DND-41 (cell line): ENCODE data around the gene MT1M.

Experiments
- ATAC-seq: fragments of 200-7000 bp; cut with Tn5 transposase; 3 replicates; pipeline ENCODE4 v1.9.1; 2021; ENCODE audit warnings: low read depth; ENCODE audit not compliant: insufficient read depth
- DNase-seq: peaks from one replicate; pipeline ENCODE4 v3.0.0-alpha.2; 2020
- H2AFZ ChIP-seq: 2 replicates; pipeline ENCODE4 v1.6.0; 2012; ENCODE audit warnings: low read depth, low read length
- H3K27ac ChIP-seq: 2 replicates; pipeline ENCODE4 v1.5.1; 2012; ENCODE audit warnings: low read length, inconsistent platforms
- H3K27me3 ChIP-seq: fragments of 200-600 bp; sonication (generic); 2 replicates; pipeline ENCODE4 v1.6.0; 2012; ENCODE audit warnings: low read length, mild to moderate bottlenecking, inconsistent platforms; ENCODE audit not compliant: insufficient read depth, poor library complexity
- H3K36me3 ChIP-seq: 2 replicates; pipeline ENCODE4 v1.5.1; 2012; ENCODE audit warnings: low read length, inconsistent platforms; ENCODE audit not compliant: insufficient read depth
- H3K4me1 ChIP-seq: 2 replicates; pipeline ENCODE4 v1.5.1; 2012; ENCODE audit warnings: mild to moderate bottlenecking, low read length; ENCODE audit not compliant: insufficient read depth
- H3K4me2 ChIP-seq: 2 replicates; pipeline ENCODE4 v1.6.0; 2012; ENCODE audit warnings: mild to moderate bottlenecking, moderate library complexity, low read length, inconsistent platforms; ENCODE audit not compliant: insufficient read depth
- H3K4me3 ChIP-seq, 2 experiments: fragments of 200-600 bp in 1 of 2; shearing (Covaris generic) in 1 of 2; 2 replicates each; pipeline ENCODE4 v1.5.1; 2012 to 2016; ENCODE audit warnings: inconsistent platforms in 2 of 2, low read length in 2 of 2, mild to moderate bottlenecking in 2 of 2, low read depth in 1 of 2, moderate library complexity in 1 of 2
- H3K79me2 ChIP-seq: 2 replicates; pipeline ENCODE4 v1.6.0; 2012; ENCODE audit warnings: low read length, inconsistent platforms; ENCODE audit not compliant: insufficient read depth
- H3K9ac ChIP-seq: 2 replicates; pipeline ENCODE4 v1.6.0; 2012; ENCODE audit warnings: low read depth, mild to moderate bottlenecking, inconsistent platforms, low read length, moderate library complexity
- H3K9me3 ChIP-seq: 2 replicates; pipeline ENCODE4 v1.5.1; 2012; ENCODE audit warnings: low read length, moderate library complexity, mild to moderate bottlenecking, inconsistent platforms; ENCODE audit not compliant: insufficient read depth, severe bottlenecking
- H4K20me1 ChIP-seq: 2 replicates; pipeline ENCODE4 v1.6.0; 2012; ENCODE audit warnings: low read length; ENCODE audit not compliant: insufficient read depth
- CTCF ChIP-seq: IDR thresholded peaks from 2 replicates; pipeline ENCODE4 v1.5.1; 2012; ENCODE audit warnings: borderline replicate concordance, low read length, moderate library complexity, mild to moderate bottlenecking; ENCODE audit not compliant: poor library complexity, severe bottlenecking; ENCODE audit errors: extremely low read depth
- EZH2 ChIP-seq: IDR thresholded peaks from 3 replicates; pipeline ENCODE4 v1.6.1; 2012; ENCODE audit warnings: borderline replicate concordance, low read depth, mild to moderate bottlenecking, moderate library complexity, low read length, inconsistent platforms; ENCODE audit not compliant: severe bottlenecking

MT1M gene

GRCh38 chr16:56645838-56646237, 13.4 kb downstream of the MT1M start:
- no peak overlapping the region for H3K27ac ChIP-seq
- H3K4me2 ChIP-seq, result no peak overlapping the region
- H3K4me3 ChIP-seq, result no peak overlapping the region
- H4K20me1 ChIP-seq, result no peaks in the 10 kb centered on the region
- H3K4me1 ChIP-seq, result no peaks in the 10 kb centered on the region
- no peak for ATAC-seq
- peaks cover 46% of the 10 kb centered on the region for H3K27me3 ChIP-seq
- DNase-seq, result no peak
- no peak overlapping the region for H2AFZ ChIP-seq
- no peaks in the 10 kb centered on the region for H3K9me3 ChIP-seq
- no peak overlapping the region for H3K9ac ChIP-seq
- H3K79me2 ChIP-seq, result no peaks in the 10 kb centered on the region
- no peak for TF ChIP-seq CTCF
- TF ChIP-seq EZH2, result no peak
- no peaks in the 10 kb centered on the region for H3K36me3 ChIP-seq

- Histone ChIP-seq H3K9ac (no peak overlapping the region), H3K27me3 (peaks cover 47% of the 10 kb centered on the region), H4K20me1 (no peaks in the 10 kb centered on the region), H3K27ac (no peak overlapping the region), H3K4me2 (no peak overlapping the region), H2AFZ (no peak overlapping the region), H3K36me3 (no peaks in the 10 kb centered on the region), H3K9me3 (no peaks in the 10 kb centered on the region), H3K79me2 (no peaks in the 10 kb centered on the region), H3K4me1 (no peaks in the 10 kb centered on the region), H3K4me3 (no peak overlapping the region)
- no peak for DNase-seq
- TF ChIP-seq EZH2, result no peak
- no peak for TF ChIP-seq CTCF
- no peak for ATAC-seq
These were observed 15.4 kb downstream of the MT1M start for GRCh38 chr16:56647641-56648431.

GRCh38 chr16:56649271-56649670, 16.8 kb downstream of the MT1M start:
- Histone ChIP-seq H3K9ac (no peak overlapping the region), H3K4me1 (no peaks in the 10 kb centered on the region), H3K9me3 (no peaks in the 10 kb centered on the region), H3K27ac (no peak overlapping the region), H3K36me3 (no peaks in the 10 kb centered on the region), H4K20me1 (no peaks in the 10 kb centered on the region), H3K79me2 (no peaks in the 10 kb centered on the region), H3K4me2 (no peak overlapping the region), H3K4me3 (no peak overlapping the region), H3K27me3 (peaks cover 33% of the 10 kb centered on the region), H2AFZ (no peak overlapping the region)
- TF ChIP-seq CTCF, result no peak
- TF ChIP-seq EZH2, result no peak
- DNase-seq (no peak), ATAC-seq (no peak)
